Measurements from ENCODE around the gene RPS27A. TPM values are rescaled to one million over a fixed set of nuclear protein-coding genes. Genes with fewer than 3 reads are reported as not detected.

RPS27A gene
- total and polyA plus RNA-seq, 2 donors (not counting 3 experiments of a cell fraction or from before 2014, with no cell fraction given): 926 to 1,136 TPM

GRCh38 chr2:55235724-55236538 lies 3.4 kb downstream of the RPS27A start:
- Histone ChIP-seq H3K36me3 (ENCODE audit: control insufficient read depth in 2 of 2, extremely low read depth in 1 of 2, insufficient read depth in 2 of 2, low read length in 2 of 2) (peaks cover 12 to 33% of the 10 kb centered on the region in 2 experiments), H3K9ac (replicated peaks; ENCODE audit: extremely low read depth, insufficient read depth, low read length) (no peak overlapping the region), H3K4me1 (ENCODE audit: control insufficient read depth, extremely low read depth, insufficient read depth, low read length) (peaks cover 25% of the 10 kb centered on the region), H3K79me2 (ENCODE audit: control insufficient read depth, insufficient read depth, low read length) (peaks cover 36% of the 10 kb centered on the region), H3K9me3 (replicated peaks; ENCODE audit: control insufficient read depth, insufficient read depth, low read length) (no peaks in the 10 kb centered on the region), H2AFZ (ENCODE audit: low read depth, low read length) (no peak overlapping the region), H3K4me3 (replicated peaks in 1 of 3; ENCODE audit: insufficient read depth in 1 of 3, low read depth in 1 of 3, low read length in 3 of 3) (no peak overlapping the region), H3K27me3 (ENCODE audit: control insufficient read depth in 2 of 2, insufficient read depth in 2 of 2, low read length in 2 of 2) (no peaks in the 10 kb centered on the region), H4K20me1 (replicated peaks; ENCODE audit: control insufficient read depth, extremely low read depth, insufficient read depth, low read length) (no peaks in the 10 kb centered on the region), H3K4me2 (ENCODE audit: insufficient read depth, low read length) (peak overlapping the region; percentile 25), H3K27ac (ENCODE audit: insufficient read depth, low read depth, low read length) (no peak overlapping the region), H3K9me1 (replicated peaks; ENCODE audit: control insufficient read depth, extremely low read depth, insufficient read depth, low read length) (no peaks in the 10 kb centered on the region)
- no peak for DNase-seq (ENCODE audit: low read depth, low spot score)
- TF ChIP-seq MYC (IDR thresholded peaks at IDR 0.05; ENCODE audit: low read depth, low read length): no peak
- TF ChIP-seq FOS (IDR thresholded peaks at IDR 0.05; ENCODE audit: borderline replicate concordance, insufficient read depth, low read length): no peak
- no peak for TF ChIP-seq POLR2AphosphoS5 (IDR thresholded peaks at IDR 0.05; ENCODE audit: insufficient read depth, low read depth, low read length)
- no peak for TF ChIP-seq POLR2A (IDR thresholded peaks at IDR 0.05; ENCODE audit: low read depth, low read length)
- TF ChIP-seq MAX (IDR thresholded peaks at IDR 0.05; ENCODE audit: insufficient read depth, insufficient read length): no peak
- no peak for TF ChIP-seq CTCF (IDR thresholded peaks at IDR 0.05; ENCODE audit: extremely low read depth in 1 of 2, insufficient read depth in 1 of 2, low read depth in 1 of 2, low read length in 2 of 2)
- TF ChIP-seq GATA2 (IDR thresholded peaks at IDR 0.05; ENCODE audit: insufficient read depth, insufficient read length, low read depth, low read length): no peak
- TF ChIP-seq EZH2 (IDR thresholded peaks at IDR 0.05; ENCODE audit: borderline replicate concordance, low read depth, low read length, severe bottlenecking): no peak
- no peak for TF ChIP-seq JUN (IDR thresholded peaks at IDR 0.05; ENCODE audit: borderline replicate concordance, insufficient read depth, insufficient read length, low read depth)
- dilution Hi-C loops (cut with MboI; ENCODE audit: extremely low pct_ligation_motif_present, low sequenced_read_pairs): no loop called here
- ChIA-PET POLR2A (no interaction called here), CTCF (interaction anchor here (1.8 kb wide), 1 partner anchor 336 kb away, joined by 4 read pairs; no protein-coding TSS in a partner anchor)
- BruUV-seq (replicated peaks): no TSS peak
- FAIRE-seq: no peak
- intact Hi-C loops (cut with micrococcal nuclease): loop anchor here (10.0 kb wide), 1 partner anchor 279 kb away; the partner anchor contains the start of gene CFAP36

Measured in endothelial cell of umbilical vein (primary cell).